GM12878 (cell line): ENCODE data around the gene JDP2. TPM values are rescaled to one million over a fixed set of nuclear protein-coding genes. Genes with fewer than 3 reads are reported as not detected.

Experiments used
- ATAC-seq: fragments of 200-7000 bp; cut with Tn5 transposase; 3 replicates; pipeline ENCODE4 v1.9.1; 2020; ENCODE audit warnings: mild to moderate bottlenecking, moderate library complexity
- BruUV-seq: library from RNA; stranded (reverse); fragments of 400-500 nt; replicated peaks from 2 replicates; lab custom pipeline; 2021; lab: Mats Ljungman, UMichigan
- CTCF ChIA-PET: fragments of 300-600 bp; sonication (Branson Sonifier 250); formaldehyde crosslinking; extraction: SDS; loops from one replicate; lab custom pipeline; 2021; ENCODE audit warnings: inconsistent platforms; lab: Yijun Ruan, JAX
- POLR2A ChIA-PET: fragments of 350-600 bp; formaldehyde crosslinking; extraction: SDS; loops from one replicate; lab custom pipeline; 2021; ENCODE audit warnings: inconsistent platforms; lab: Charles Lee
- RAD21 ChIA-PET: fragments of 300-600 bp; sonication (Branson Sonifier 250); formaldehyde crosslinking; loops from one replicate; lab custom pipeline; 2023; ENCODE audit warnings: antibody characterized with exemption; ENCODE audit not compliant: unreplicated experiment; lab: Charles Lee
- SMC1A ChIA-PET: fragments of 300-600 bp; sonication (Branson Sonifier 250); formaldehyde crosslinking; loops from one replicate; lab custom pipeline; 2023; ENCODE audit not compliant: unreplicated experiment, uncharacterized antibody; lab: Charles Lee
- DNase-seq: peaks from one replicate; pipeline ENCODE4 v3.0.0-alpha.2; 2011; ENCODE audit warnings: low read depth, low spot score
- FAIRE-seq: peaks from 3 replicates; lab custom pipeline; 2011; peaks lifted over from hg19 to GRCh38; lab: Jason Lieb, UNC
- H2AFZ ChIP-seq: 2 replicates; pipeline ENCODE4 v1.6.0; 2011; ENCODE audit warnings: low read depth, low read length, control low read depth; ENCODE audit not compliant: control insufficient read depth
- H3K27ac ChIP-seq: 2 replicates; pipeline ENCODE4 v1.5.1; 2011; ENCODE audit warnings: control low read depth; ENCODE audit not compliant: control insufficient read depth, insufficient read depth
- H3K27me3 ChIP-seq, 2 experiments: replicated peaks in 1 of 2; 2 replicates each; pipeline versions ENCODE4 v1.6.0 to v1.6.1; 2011; ENCODE audit warnings: low read length in 1 of 2; ENCODE audit not compliant: control insufficient read depth in 2 of 2, insufficient read depth in 2 of 2
- H3K36me3 ChIP-seq, 2 experiments: 2 replicates each; pipeline ENCODE4 v1.5.1; 2011; ENCODE audit warnings: low read length in 1 of 2; ENCODE audit not compliant: control insufficient read depth in 2 of 2, insufficient read depth in 2 of 2
- H3K4me1 ChIP-seq: 2 replicates; pipeline ENCODE4 v1.6.1; 2011; ENCODE audit warnings: mild to moderate bottlenecking, low read length, moderate library complexity, mixed read lengths; ENCODE audit not compliant: control insufficient read depth, insufficient read depth
- H3K4me2 ChIP-seq: 2 replicates; pipeline ENCODE4 v1.6.0; 2011; ENCODE audit warnings: control low read depth; ENCODE audit not compliant: control insufficient read depth, insufficient read depth
- H3K4me3 ChIP-seq: fragments of 200-600 bp; sonication (generic); 2 replicates; pipeline ENCODE4 v1.5.1; 2016
- H3K79me2 ChIP-seq: 2 replicates; pipeline ENCODE4 v1.6.0; 2011; ENCODE audit warnings: low read length; ENCODE audit not compliant: control insufficient read depth, insufficient read depth
- H3K9ac ChIP-seq: 2 replicates; pipeline ENCODE4 v1.8.0; 2011; ENCODE audit warnings: low read length, control low read depth, mixed read lengths; ENCODE audit not compliant: control insufficient read depth, insufficient read depth
- H3K9me3 ChIP-seq: replicated peaks from 3 replicates; pipeline ENCODE4 v1.5.1; 2011; ENCODE audit warnings: mild to moderate bottlenecking, low read length; ENCODE audit not compliant: control insufficient read depth, insufficient read depth
- H4K20me1 ChIP-seq: 2 replicates; pipeline ENCODE4 v1.6.0; 2011; ENCODE audit not compliant: control insufficient read depth, insufficient read depth
- ATF7 ChIP-seq: fragments of 450-650 bp; IDR thresholded peaks from 2 replicates; pipeline ENCODE4 v1.6.1; 2016; ENCODE audit warnings: low read depth, mild to moderate bottlenecking
- BCL11A ChIP-seq: IDR thresholded peaks from 2 replicates; pipeline ENCODE4 v1.6.1; 2011; ENCODE audit warnings: low read depth, low read length
- E2F8 ChIP-seq: fragments of 450-650 bp; IDR thresholded peaks from 2 replicates; pipeline ENCODE4 v1.6.1; 2018; ENCODE audit warnings: mild to moderate bottlenecking, low read depth, moderate library complexity; ENCODE audit not compliant: partially characterized antibody
- KAT2A ChIP-seq: conservative IDR thresholded peaks from 2 replicates; pipeline ENCODE4 v1.6.1; 2011; ENCODE audit warnings: low read depth, low read length; ENCODE audit not compliant: control insufficient read depth
- MXI1 ChIP-seq: fragments of 150-350 bp; IDR thresholded peaks from 2 replicates; pipeline ENCODE4 v1.6.1; 2011; ENCODE audit warnings: low read depth, mild to moderate bottlenecking, inconsistent platforms, low read length, improper control_type of control experiment
- NFIC ChIP-seq: IDR thresholded peaks from 2 replicates; pipeline ENCODE4 v1.6.1; 2012; ENCODE audit warnings: low read depth, mild to moderate bottlenecking, inconsistent platforms, low read length, moderate library complexity
- NFXL1 ChIP-seq: fragments of 450-650 bp; IDR thresholded peaks from 2 replicates; pipeline ENCODE4 v1.6.1; 2017; ENCODE audit warnings: antibody characterized with exemption, mild to moderate bottlenecking, borderline replicate concordance
- NR2F1 ChIP-seq: fragments of 450-650 bp; conservative IDR thresholded peaks from 2 replicates; pipeline ENCODE4 v1.6.1; 2017; ENCODE audit warnings: mild to moderate bottlenecking
- PAX8 ChIP-seq: fragments of 450-650 bp; IDR thresholded peaks from 2 replicates; pipeline ENCODE4 v1.6.1; 2017; ENCODE audit warnings: mild to moderate bottlenecking, moderate library complexity
- PKNOX1 ChIP-seq: fragments of 450-650 bp; IDR thresholded peaks from 2 replicates; pipeline ENCODE4 v1.6.1; 2016; ENCODE audit warnings: mild to moderate bottlenecking
- RAD21 ChIP-seq: IDR thresholded peaks from 2 replicates; pipeline ENCODE4 v1.6.1; 2011; ENCODE audit warnings: mild to moderate bottlenecking, low read depth, low read length, moderate library complexity; ENCODE audit not compliant: insufficient read depth
- RELA ChIP-seq: fragments of 450-650 bp; IDR thresholded peaks from 2 replicates; pipeline ENCODE4 v1.8.0; 2014; ENCODE audit warnings: borderline replicate concordance; ENCODE audit not compliant: partially characterized antibody
- RELB ChIP-seq: fragments of 450-650 bp; IDR thresholded peaks from 2 replicates; pipeline ENCODE4 v1.6.1; 2017; ENCODE audit warnings: low read depth, mild to moderate bottlenecking, moderate library complexity
- RUNX3 ChIP-seq: IDR thresholded peaks from 2 replicates; pipeline ENCODE4 v1.6.1; 2012; ENCODE audit warnings: low read length, inconsistent platforms
- SMARCA5 ChIP-seq: fragments of 450-650 bp; IDR thresholded peaks from 2 replicates; pipeline ENCODE4 v1.6.1; 2017; ENCODE audit warnings: mild to moderate bottlenecking
- SPI1 ChIP-seq: IDR thresholded peaks from 2 replicates; pipeline ENCODE4 v1.6.1; 2011; ENCODE audit warnings: low read depth, mild to moderate bottlenecking, low read length, moderate library complexity, borderline replicate concordance; ENCODE audit not compliant: insufficient read depth
- YBX1 ChIP-seq: fragments of 450-650 bp; IDR thresholded peaks from 2 replicates; pipeline ENCODE4 v1.6.1; 2016; ENCODE audit warnings: antibody characterized with exemption
- YY1 ChIP-seq: IDR thresholded peaks from 2 replicates; pipeline ENCODE4 v1.6.1; 2011; ENCODE audit warnings: low read depth, mild to moderate bottlenecking, low read length
- WGBS: methylation state at CpG from one replicate; pipeline ENCODE4 v1.1.6; 2016; ENCODE audit warnings: low lambda C conversion rate; ENCODE audit not compliant: insufficient replicate concordance, insufficient coverage; ENCODE audit errors: missing lambda C conversion rate; 5-methylcytosine and 5-hydroxymethylcytosine counted together
- in situ Hi-C: fragments of 300-500 bp; cut with MboI; formaldehyde crosslinking; loops from 9 replicates; pipeline ENCODE4 v1.14.3; 2018; ENCODE audit warnings: mixed read lengths
- intact Hi-C: fragments of 100-400 bp; cut with micrococcal nuclease; formaldehyde crosslinking; loops from one replicate; pipeline ENCODE4 v1.14.2; 2022; ENCODE audit not compliant: unreplicated experiment
- polyA plus RNA-seq, 11 experiments: library from polyadenylated mRNA; depleted of rRNA in 4 of 11; unstranded in 6 of 11; stranded (reverse) in 5 of 11; fragments of >200 nt; fragmentation: Nextera tagmentation in 4 of 11; fragmentation: Illumina TruSeq in 1 of 11; extraction: Ambion mirVana in 4 of 11; extraction: Trizol in 1 of 11; gene quantifications; 1 replicate in 1 of 11; 2 replicates in 10 of 11; pipeline versions ENCODE4 v1.2.1 to v1.2.3, GENCODE V29; 2011 to 2016; ENCODE audit warnings: inconsistent platforms in 2 of 11, missing spikeins in 2 of 11, low read depth in 1 of 11
- total RNA-seq, 4 experiments: library from RNA; depleted of rRNA in 3 of 4; stranded (reverse); fragments of >200 nt in 3 of 4; fragmentation: Illumina TruSeq in 1 of 4; extraction: Trizol in 1 of 4; gene quantifications; 2 replicates each; pipeline versions ENCODE4 v1.2.1 to v1.2.3, GENCODE V29; 2013 to 2021

Gene JDP2
- total and polyA plus RNA-seq, 10 of the 15 experiments (the other 5 are each of a cell fraction or from before 2014, with no cell fraction given): 0.71 to 21.3 (median 11.2) TPM

GRCh38 chr14:75435473-75435872 lies 7.7 kb downstream of the JDP2 start:
- Histone ChIP-seq H3K27me3 (no peaks in the 10 kb centered on the region), H3K4me1 (peaks cover 54% of the 10 kb centered on the region), H3K27ac (peak overlapping the region; percentile 33), H3K4me2 (peak overlapping the region; percentile 73), H3K9me3 (no peaks in the 10 kb centered on the region), H3K4me3 (no peak overlapping the region), H2AFZ (no peak overlapping the region), H3K36me3 (peaks cover 1 to 14% of the 10 kb centered on the region in 2 experiments), H3K79me2 (peaks cover 26% of the 10 kb centered on the region), H4K20me1 (no peaks in the 10 kb centered on the region; the same call in 1 of the 2 replicates), H3K9ac (0 out of 2 replicates have a peak overlapping the region, but pooled peaks have one; percentile 8)
- ChIA-PET SMC1A (interaction anchor here (1.1 to 1.8 kb wide), 7 partner anchors 18 to 128 kb away, joined by 3 to 9 read pairs (median 3); no protein-coding TSS in a partner anchor), POLR2A (interaction anchor here (0.8 to 1.5 kb wide), 3 partner anchors 10 to 73 kb away, joined by 3 to 6 read pairs (median 3); no protein-coding TSS in a partner anchor), RAD21 (interaction anchor here (0.6 to 2.5 kb wide), 9 partner anchors 15 to 297 kb away, joined by 3 to 10 read pairs (median 3); no protein-coding TSS in a partner anchor), CTCF (interaction anchor here (0.7 to 3.5 kb wide), 9 partner anchors 10 to 127 kb away, joined by 3 to 13 read pairs (median 3); no protein-coding TSS in a partner anchor)
- FAIRE-seq (peak; percentile 76), ATAC-seq (peak; percentile 27), DNase-seq (no peak)
- intact Hi-C loops (no loop called here), in situ Hi-C loops (no loop called here)
- WGBS: 37% methylated on average over 6 of the region's 6 CpGs
- BruUV-seq: no TSS peak
- TF ChIP-seq ATF7: no peak
- no peak for TF ChIP-seq YBX1
- TF ChIP-seq RUNX3: peak; percentile 61
- no peak for TF ChIP-seq E2F8
- TF ChIP-seq PAX8: no peak
- TF ChIP-seq NR2F1: no peak
- TF ChIP-seq RELA: no peak
- TF ChIP-seq KAT2A: no peak
- 0 out of 2 replicates have a peak, but pooled peaks have one; percentile 31 for TF ChIP-seq NFXL1
- TF ChIP-seq SPI1: peak; percentile 57; the same call in 1 of the 2 replicates
- TF ChIP-seq NFIC: no peak
- no peak for TF ChIP-seq RAD21
- TF ChIP-seq SMARCA5: peak; percentile 88
- no peak for TF ChIP-seq MXI1
- no peak for TF ChIP-seq RELB
- TF ChIP-seq YY1: 0 out of 2 replicates have a peak, but pooled peaks have one; percentile 24
- peak; percentile 15; the same call in 1 of the 2 replicates for TF ChIP-seq PKNOX1
- no peak for TF ChIP-seq BCL11A
